CD4-positive, alpha-beta T cell (primary cell): ENCODE results near the gene NDP. TPM values are rescaled to one million over a fixed set of nuclear protein-coding genes. Genes with fewer than 3 reads are reported as not detected.

Source experiments
- ATAC-seq: fragments of 200-7000 bp; cut with Tn5 transposase; one replicate; pipeline ENCODE4 v1.10.0; 2022; ENCODE audit warnings: mild to moderate bottlenecking; ENCODE audit not compliant: poor library complexity
- CTCF ChIA-PET: fragments of 350-600 bp; sonication (Branson Sonifier 250); formaldehyde crosslinking; loops from one replicate; lab custom pipeline; 2021; ENCODE audit warnings: antibody characterized with exemption, inconsistent platforms; lab: Charles Lee
- POLR2A ChIA-PET: fragments of 350-600 bp; sonication (Branson Sonifier 250); formaldehyde crosslinking; loops from one replicate; lab custom pipeline; 2021; ENCODE audit warnings: antibody characterized with exemption, inconsistent platforms; lab: Charles Lee
- DNase-seq, 14 experiments: peaks; one replicate each; pipeline ENCODE4 v3.0.0-alpha.2; 2013 to 2020; ENCODE audit warnings: mixed read lengths in 2 of 14
- H3K27ac ChIP-seq, 2 donors: one replicate each; pipeline versions ENCODE4 v1.5.1 to v1.7.0; 2013; ENCODE audit warnings: low read length in 2 of 2, low read depth in 1 of 2, mild to moderate bottlenecking in 1 of 2
- H3K27me3 ChIP-seq, 2 experiments: 1 replicate in 1 of 2; 2 replicates in 1 of 2; pipeline versions ENCODE4 v1.6.1 to v1.7.0; 2013; ENCODE audit warnings: low read length in 2 of 2, control low read depth in 1 of 2, mild to moderate bottlenecking in 1 of 2, moderate library complexity in 1 of 2; ENCODE audit not compliant: insufficient read depth in 2 of 2, control insufficient read depth in 1 of 2
- H3K36me3 ChIP-seq: one replicate; pipeline ENCODE4 v1.6.1; 2013; ENCODE audit warnings: low read length, control low read depth; ENCODE audit not compliant: insufficient read depth
- H3K4me1 ChIP-seq: one replicate; pipeline ENCODE4 v1.6.1; 2013; ENCODE audit warnings: low read length, control low read depth; ENCODE audit not compliant: insufficient read depth
- H3K4me3 ChIP-seq: one replicate; pipeline ENCODE4 v1.5.1; 2013; ENCODE audit warnings: mild to moderate bottlenecking, low read length, moderate library complexity
- H3K9me3 ChIP-seq, 2 experiments: 1 replicate in 1 of 2; 2 replicates in 1 of 2; pipeline versions ENCODE4 v1.6.1 to v1.7.0; 2013; ENCODE audit warnings: low read length in 2 of 2, mild to moderate bottlenecking in 2 of 2, control low read depth in 1 of 2, moderate library complexity in 1 of 2; ENCODE audit not compliant: control insufficient read depth in 1 of 2, insufficient read depth in 1 of 2
- H3K27ac Mint-ChIP-seq: one replicate; pipeline ENCODE4 v1.8.0; 2020; ENCODE audit warnings: mixed read lengths
- H3K27me3 Mint-ChIP-seq: one replicate; pipeline ENCODE4 v1.8.0; 2021; ENCODE audit warnings: mixed read lengths
- H3K36me3 Mint-ChIP-seq: one replicate; pipeline ENCODE4 v1.8.0; 2021; ENCODE audit warnings: low read depth, mixed read lengths
- H3K4me1 Mint-ChIP-seq: one replicate; pipeline ENCODE4 v1.8.0; 2021; ENCODE audit warnings: low read depth, mixed read lengths
- H3K4me3 Mint-ChIP-seq: one replicate; pipeline ENCODE4 v1.8.0; 2020; ENCODE audit warnings: mild to moderate bottlenecking, mixed read lengths
- H3K9me3 Mint-ChIP-seq: one replicate; pipeline ENCODE4 v1.8.0; 2020; ENCODE audit warnings: mixed read lengths
- CTCF ChIP-seq: fragments of 200-600 bp; IDR thresholded peaks from one replicate; pipeline ENCODE4 v1.8.0; 2022; ENCODE audit warnings: antibody characterized with exemption, mild to moderate bottlenecking
- intact Hi-C, 2 experiments: fragments of 100-400 bp; cut with DNase I in 1 of 2; cut with micrococcal nuclease in 1 of 2; formaldehyde crosslinking; loops; one replicate each; pipeline versions ENCODE4 v1.15.1 to v1.9.0; 2023 to 2025; cut with DNase I, micrococcal nuclease
- total RNA-seq, 174 experiments: library from RNA in 2 of 174; stranded (reverse) in 2 of 174; gene quantifications; one replicate each; pipeline ENCODE4 v1.2.3 and lab custom pipeline; 2021 to 2026

Gene NDP
- total RNA-seq, 2 experiments from 2014 or later = not detected

- intact Hi-C loops = no loop called here
- no peaks in the 10 kb centered on the region for H3K27me3 Mint-ChIP-seq
- DNase-seq (no peak), ATAC-seq (no peak)
- TF ChIP-seq CTCF = no peak
- Histone ChIP-seq H3K4me1 (no peaks in the 10 kb centered on the region), H3K27ac (no peak overlapping the region), H3K4me3 (no peak overlapping the region), H3K36me3 (no peaks in the 10 kb centered on the region), H3K27me3 (no peaks in the 10 kb centered on the region), H3K9me3 (no peaks in the 10 kb centered on the region)
- ChIA-PET CTCF (no interaction called here), POLR2A (no interaction called here)
- no peaks in the 10 kb centered on the region for H3K4me1 Mint-ChIP-seq
- H3K27ac Mint-ChIP-seq = no peak overlapping the region
- H3K9me3 Mint-ChIP-seq = no peaks in the 10 kb centered on the region
- no peaks in the 10 kb centered on the region for H3K36me3 Mint-ChIP-seq
- H3K4me3 Mint-ChIP-seq = no peak overlapping the region
These were observed 63.2 kb downstream of the NDP start for GRCh38 chrX:43910012-43910411.

- ChIA-PET CTCF (no interaction called here), POLR2A (no interaction called here)
- Histone ChIP-seq H3K9me3 (no peaks in the 10 kb centered on the region), H3K27ac (no peak overlapping the region), H3K27me3 (no peaks in the 10 kb centered on the region), H3K4me3 (no peak overlapping the region), H3K36me3 (no peaks in the 10 kb centered on the region), H3K4me1 (no peaks in the 10 kb centered on the region)
- Mint-ChIP-seq H3K27me3 (no peaks in the 10 kb centered on the region), H3K9me3 (no peaks in the 10 kb centered on the region), H3K27ac (no peak overlapping the region), H3K4me3 (no peak overlapping the region), H3K4me1 (no peaks in the 10 kb centered on the region), H3K36me3 (no peaks in the 10 kb centered on the region)
- DNase-seq = no peak
- no peak for TF ChIP-seq CTCF
- ATAC-seq = no peak
- intact Hi-C loops = no loop called here
These were observed 64.0 kb downstream of the NDP start for GRCh38 chrX:43909141-43909540.

GRCh38 chrX:43899878-43900815 is 73.0 kb downstream of the NDP start:
- Mint-ChIP-seq H3K36me3 (no peaks in the 10 kb centered on the region), H3K4me1 (no peaks in the 10 kb centered on the region), H3K27ac (no peak overlapping the region), H3K27me3 (no peaks in the 10 kb centered on the region), H3K9me3 (no peaks in the 10 kb centered on the region), H3K4me3 (no peak overlapping the region)
- ATAC-seq = no peak
- Histone ChIP-seq H3K4me3 (no peak overlapping the region), H3K9me3 (no peaks in the 10 kb centered on the region), H3K36me3 (no peaks in the 10 kb centered on the region), H3K27me3 (no peaks in the 10 kb centered on the region), H3K27ac (no peak overlapping the region), H3K4me1 (no peaks in the 10 kb centered on the region)
- CTCF ChIA-PET = no interaction called here
- no peak for DNase-seq
- POLR2A ChIA-PET = no interaction called here
- intact Hi-C loops = no loop called here
- no peak for TF ChIP-seq CTCF

Other genes starting within 250 kb of the NDP start
- not detected for gene MAOB, start 90.9 kb downstream of the NDP start, total RNA-seq